ENCODE measurements around the gene GID8.

GID8 gene

GRCh38 chr20:62971950-62972844 lies 34.2 kb downstream of the GID8 start:
- DNase-seq = peak; percentile 85 to 87

GRCh38 chr20:62972845-62973745 lies 35.1 kb downstream of the GID8 start:
- DNase-seq = no peak

- DNase-seq = no peak
Measured at GRCh38 chr20:62975251-62975760, 37.4 kb downstream of the GID8 start.

- DNase-seq = no peak
Measured at GRCh38 chr20:62975812-62976508, 38.0 kb downstream of the GID8 start.

- DNase-seq = no peak
Measured at GRCh38 chr20:62976886-62977285, 38.9 kb downstream of the GID8 start.

- peak; percentile 84 to 89 for DNase-seq
Measured at GRCh38 chr20:62977613-62978560, 39.9 kb downstream of the GID8 start.

GRCh38 chr20:62978561-62978943 lies 40.6 kb downstream of the GID8 start:
- DNase-seq = no peak

GRCh38 chr20:62979310-62979709 lies 41.4 kb downstream of the GID8 start:
- no peak for DNase-seq

- no peak for DNase-seq
Measured at GRCh38 chr20:62979876-62980373, 42.0 kb downstream of the GID8 start.

- DNase-seq = no peak
Measured at GRCh38 chr20:62980380-62980960, 42.5 kb downstream of the GID8 start.

- peak; percentile 19 to 48 for DNase-seq
Measured at GRCh38 chr20:62980970-62981369, 43.0 kb downstream of the GID8 start.

- no peak for DNase-seq
Measured at GRCh38 chr20:62982124-62983075, 44.5 kb downstream of the GID8 start.

- DNase-seq = no peak
Measured at GRCh38 chr20:62983210-62983609, 45.3 kb downstream of the GID8 start.

GRCh38 chr20:62984666-62985443 lies 46.9 kb downstream of the GID8 start:
- DNase-seq = no peak

GRCh38 chr20:62985444-62985778 lies 47.5 kb downstream of the GID8 start:
- DNase-seq = no peak

- DNase-seq = no peak
Measured at GRCh38 chr20:62986257-62986800, 48.4 kb downstream of the GID8 start.

- DNase-seq = no peak
Measured at GRCh38 chr20:62987114-62987513, 49.2 kb downstream of the GID8 start.

GRCh38 chr20:62989201-62989601 lies 51.3 kb downstream of the GID8 start:
- peak in 1 of 2 donors; percentile 54 for DNase-seq

GRCh38 chr20:62990306-62990825 lies 52.4 kb downstream of the GID8 start:
- DNase-seq = no peak

Measured in CD4-positive, alpha-beta T cell treated with Interferon alpha-2 for 1 hour (primary cell).